Stomach (tissue), 9 donors: ENCODE data around the gene TEDC1. TPM values are rescaled to one million over a fixed set of nuclear protein-coding genes. Genes with fewer than 3 reads are reported as not detected.

Experiments used
- DNase-seq, 2 donors: peaks; one replicate each; pipeline versions ENCODE4 v3.0.0 to v3.0.0-alpha.2; 2013 to 2019
- H3K27ac ChIP-seq, 5 donors: fragments of 200-600 bp in 4 of 5; sonication (generic) in 4 of 5; one replicate each; pipeline ENCODE4 v1.5.1; 2013 to 2019; ENCODE audit warnings: mild to moderate bottlenecking in 1 of 5, moderate library complexity in 1 of 5
- H3K27me3 ChIP-seq, 3 donors: fragments of 200-600 bp; sonication (generic); one replicate each; pipeline ENCODE4 v1.5.1; 2017 to 2019; ENCODE audit warnings: mixed run types in 1 of 3
- H3K36me3 ChIP-seq, 4 donors: fragments of 200-600 bp; sonication (generic); 1 replicate in 3 of 4; 2 replicates in 1 of 4; pipeline ENCODE4 v1.5.1; 2016 to 2019
- H3K4me1 ChIP-seq, 4 donors: fragments of 200-600 bp; sonication (generic); one replicate each; pipeline ENCODE4 v1.5.1; 2016 to 2019
- H3K4me3 ChIP-seq, 4 donors: fragments of 200-600 bp; sonication (generic) in 3 of 4; one replicate each; pipeline ENCODE4 v1.5.1; 2016 to 2019; ENCODE audit warnings: mild to moderate bottlenecking in 1 of 4
- H3K9me3 ChIP-seq, 4 donors: fragments of 200-600 bp; sonication (generic); one replicate each; pipeline ENCODE4 v1.5.1; 2016 to 2019
- EP300 ChIP-seq: sonication (generic); formaldehyde crosslinking; IDR thresholded peaks from one replicate; pipeline ENCODE4 v1.6.1; 2017; ENCODE audit warnings: antibody characterized with exemption
- POLR2A ChIP-seq, 4 donors: fragments of 450-650 bp; IDR thresholded peaks; one replicate each; pipeline ENCODE4 v1.6.1; 2016; ENCODE audit warnings: antibody characterized with exemption in 4 of 4, control low read depth in 2 of 4, mild to moderate bottlenecking in 1 of 4, moderate library complexity in 1 of 4
- POLR2AphosphoS5 ChIP-seq, 3 donors: sonication (generic); formaldehyde crosslinking; IDR thresholded peaks; one replicate each; pipeline ENCODE4 v1.6.1; 2016; ENCODE audit warnings: antibody characterized with exemption in 3 of 3
- WGBS, 5 donors: extraction: QIAGEN DNeasy Blood & Tissue Kit in 3 of 5; methylation state at CpG; one replicate each; pipeline versions ENCODE4 v1.1.5 to v1.1.7; 2013 to 2018; 5-methylcytosine and 5-hydroxymethylcytosine counted together
- intact Hi-C: fragments of 100-400 bp; cut with DNase I; formaldehyde crosslinking; loops from one replicate; pipeline ENCODE4 v1.15.1; 2023; ENCODE audit warnings: low total_unique reads
- polyA plus RNA-seq, 3 donors: library from polyadenylated mRNA; stranded (reverse); fragments of 200-250 nt; gene quantifications; one replicate each; pipeline ENCODE4 v1.2.3, GENCODE V29; 2013
- total RNA-seq, 5 donors: library from RNA; depleted of rRNA; stranded (reverse); fragments of >200 nt; gene quantifications; one replicate each; pipeline versions ENCODE4 v1.1.0 to v1.2.3, GENCODE V29; 2014 to 2016
- TF ChIP-seq, protein P1 (sequence below), 7 experiments: fragments of 450-650 bp in 4 of 7; fragments of 200-600 bp in 3 of 7; sonication (generic) in 3 of 7; IDR thresholded peaks; one replicate each; pipeline ENCODE4 v1.5.1; 2016 to 2019; ENCODE audit warnings: antibody characterized with exemption in 7 of 7, control low read depth in 2 of 7, mild to moderate bottlenecking in 1 of 7
- donor health status: healthy with polysubstance abuse.
- donor health status: Bipolar disorder and iron deficiency.
- donor health status: healthy.

TEDC1 gene
- total and polyA plus RNA-seq, 8 donors: 3.0 to 167 (median 17.9) TPM

GRCh38 chr14:105484997-105485393 is 6.1 kb upstream of the TEDC1 start:
- H3K27ac ChIP-seq: peak overlapping the region in 1 of 5 donors; percentile 95
- H3K4me3 ChIP-seq: no peak overlapping the region
- H3K27me3 ChIP-seq: peaks cover 0 to 55% (median 10%) of the 10 kb centered on the region in 3 donors
- intact Hi-C loops: no loop called here
- no peaks in the 10 kb centered on the region for H3K36me3 ChIP-seq
- H3K4me1 ChIP-seq: peaks cover 86 to 99% (median 94%) of the 10 kb centered on the region in 4 donors
- H3K9me3 ChIP-seq: no peaks in the 10 kb centered on the region
- 87 to 90% (median 88%) methylated on average over 11 to 16 of the region's 16 CpGs for WGBS, 5 donors
- DNase-seq: no peak
- no peak for TF ChIP-seq POLR2AphosphoS5 (IDR thresholded peaks at IDR 0.05)
- TF ChIP-seq POLR2A (IDR thresholded peaks at IDR 0.05): no peak
- TF ChIP-seq, protein P1, sequence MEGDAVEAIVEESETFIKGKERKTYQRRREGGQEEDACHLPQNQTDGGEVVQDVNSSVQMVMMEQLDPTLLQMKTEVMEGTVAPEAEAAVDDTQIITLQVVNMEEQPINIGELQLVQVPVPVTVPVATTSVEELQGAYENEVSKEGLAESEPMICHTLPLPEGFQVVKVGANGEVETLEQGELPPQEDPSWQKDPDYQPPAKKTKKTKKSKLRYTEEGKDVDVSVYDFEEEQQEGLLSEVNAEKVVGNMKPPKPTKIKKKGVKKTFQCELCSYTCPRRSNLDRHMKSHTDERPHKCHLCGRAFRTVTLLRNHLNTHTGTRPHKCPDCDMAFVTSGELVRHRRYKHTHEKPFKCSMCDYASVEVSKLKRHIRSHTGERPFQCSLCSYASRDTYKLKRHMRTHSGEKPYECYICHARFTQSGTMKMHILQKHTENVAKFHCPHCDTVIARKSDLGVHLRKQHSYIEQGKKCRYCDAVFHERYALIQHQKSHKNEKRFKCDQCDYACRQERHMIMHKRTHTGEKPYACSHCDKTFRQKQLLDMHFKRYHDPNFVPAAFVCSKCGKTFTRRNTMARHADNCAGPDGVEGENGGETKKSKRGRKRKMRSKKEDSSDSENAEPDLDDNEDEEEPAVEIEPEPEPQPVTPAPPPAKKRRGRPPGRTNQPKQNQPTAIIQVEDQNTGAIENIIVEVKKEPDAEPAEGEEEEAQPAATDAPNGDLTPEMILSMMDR (IDR thresholded peaks at IDR 0.05): no peak
- TF ChIP-seq EP300: no peak

- Histone ChIP-seq H3K9me3 (no peaks in the 10 kb centered on the region), H3K36me3 (no peaks in the 10 kb centered on the region), H3K27me3 (peaks cover 0 to 49% (median 10%) of the 10 kb centered on the region in 3 donors), H3K4me3 (peak overlapping the region in 3 of 4 donors; percentile 46 to 91 (median 84)), H3K4me1 (peaks cover 82 to 96% (median 91%) of the 10 kb centered on the region in 4 donors), H3K27ac (peak overlapping the region; percentile 13 to 97 (median 82))
- intact Hi-C loops: no loop called here
- peak in 1 of 2 donors; percentile 84 for DNase-seq
- TF ChIP-seq POLR2A (IDR thresholded peaks at IDR 0.05) (no peak), POLR2AphosphoS5 (IDR thresholded peaks at IDR 0.05) (no peak), EP300 (no peak)
- TF ChIP-seq, protein P1 (IDR thresholded peaks at IDR 0.05): no peak
- WGBS, 5 donors: 27 to 46% (median 35%) methylated on average over 11 to 12 of the region's 12 CpGs
Measured at GRCh38 chr14:105485739-105486162, 5.3 kb upstream of the TEDC1 start.

GRCh38 chr14:105486163-105486973 is 4.7 kb upstream of the TEDC1 start, which contains the start of gene CRIP1:
Gene CRIP1, plus strand, starts transcription at chr14:105486886. Its CDS starts 374 bp downstream, at chr14:105487260.
- Histone ChIP-seq H3K4me3 (peak within 1 kb of the TSS; percentile 42 to 91 (median 65)), H3K9me3 (no peaks in the 10 kb centered on the region), H3K27ac (peak within 1 kb of the TSS; percentile 40 to 97 (median 82)), H3K36me3 (no peaks in the 10 kb centered on the region), H3K27me3 (peaks cover 0 to 49% (median 10%) of the 10 kb centered on the region in 3 donors), H3K4me1 (peaks cover 76 to 92% (median 86%) of the 10 kb centered on the region in 4 donors)
- intact Hi-C loops: no loop called here
- 0 to 8% (median 7%) methylated on average over 6 to 56 of the region's 56 CpGs for WGBS, 5 donors
- DNase-seq: peak in 1 of 2 donors; percentile 53
- TF ChIP-seq, protein P1 (IDR thresholded peaks at IDR 0.05): no peak
- TF ChIP-seq POLR2A (IDR thresholded peaks at IDR 0.05) (no peak), EP300 (no peak), POLR2AphosphoS5 (IDR thresholded peaks at IDR 0.05) (no peak)

- WGBS, 5 donors: 0 to 4% (median 1%) methylated on average over 13 to 45 of the region's 45 CpGs; no CpG with 5 or more reads in 1 of the 5 donors
- Histone ChIP-seq H3K36me3 (no peaks in the 10 kb centered on the region), H3K9me3 (no peaks in the 10 kb centered on the region), H3K4me1 (peaks cover 69 to 92% (median 86%) of the 10 kb centered on the region in 4 donors), H3K27me3 (peaks cover 0 to 49% (median 10%) of the 10 kb centered on the region in 3 donors), H3K27ac (peak overlapping the region; percentile 40 to 97 (median 82)), H3K4me3 (peak overlapping the region; percentile 42 to 91 (median 65))
- TF ChIP-seq, protein P1 (IDR thresholded peaks at IDR 0.05): no peak
- TF ChIP-seq EP300 (no peak), POLR2A (IDR thresholded peaks at IDR 0.05) (no peak), POLR2AphosphoS5 (IDR thresholded peaks at IDR 0.05) (no peak)
- intact Hi-C loops: no loop called here
- peak in 1 of 2 donors; percentile 80 for DNase-seq
Measured at GRCh38 chr14:105486974-105487448, 4.0 kb upstream of the TEDC1 start.
